SK-N-SH (cell line): ENCODE data around the gene ACAT2. TPM values are rescaled to one million over a fixed set of nuclear protein-coding genes. Genes with fewer than 3 reads are reported as not detected.

Experiments used
- CTCF ChIA-PET: fragments of 300-600, 350-600 bp; formaldehyde crosslinking; extraction: SDS; loops from one replicate; lab custom pipeline; 2021; lab: Yijun Ruan, JAX
- POLR2A ChIA-PET: fragments of 350-600 bp; sonication (Branson Sonifier 250); formaldehyde crosslinking; extraction: SDS; loops from one replicate; lab custom pipeline; 2020; ENCODE audit warnings: antibody characterized with exemption, inconsistent platforms; lab: Yijun Ruan, JAX
- DNase-seq: peaks from one replicate; pipeline ENCODE4 v3.0.0; 2012
- H2AFZ ChIP-seq: fragments of 200-600 bp; sonication (generic); 2 replicates; pipeline ENCODE4 v1.8.1; 2016; ENCODE audit warnings: antibody characterized with exemption, mild to moderate bottlenecking, low read depth
- H3F3A ChIP-seq: fragments of 200-600 bp; sonication (generic); replicated peaks from 2 replicates; pipeline ENCODE3; 2016; ENCODE audit warnings: antibody characterized with exemption, mild to moderate bottlenecking; ENCODE audit not compliant: insufficient read depth
- H3K27ac ChIP-seq, 2 experiments: fragments of 200-500 bp in 1 of 2; fragments of 200-600 bp in 1 of 2; sonication (Bioruptor generic) in 1 of 2; sonication (generic), shearing (Covaris generic) in 1 of 2; 2 replicates each; pipeline versions ENCODE4 v1.5.1 to v1.6.1; 2014 to 2016; ENCODE audit warnings: low read depth in 2 of 2, inconsistent platforms in 1 of 2, low read length in 1 of 2, mild to moderate bottlenecking in 1 of 2, mixed read lengths in 1 of 2
- H3K27me3 ChIP-seq: fragments of 200-600 bp; sonication (generic), shearing (Covaris generic); 2 replicates; pipeline ENCODE4 v1.6.1; 2016; ENCODE audit warnings: mixed run types; ENCODE audit not compliant: insufficient read depth
- H3K36me3 ChIP-seq, 2 experiments: fragments of 200-500 bp in 1 of 2; fragments of 200-600 bp in 1 of 2; sonication (Bioruptor generic) in 1 of 2; sonication (generic) in 1 of 2; replicated peaks in 1 of 2; 2 replicates each; pipeline versions ENCODE3 to v1.5.1; 2014 to 2016; ENCODE audit warnings: low read length in 1 of 2, mild to moderate bottlenecking in 1 of 2; ENCODE audit not compliant: insufficient read depth in 2 of 2, control insufficient read depth in 1 of 2
- H3K4me1 ChIP-seq, 2 experiments: fragments of 200-500 bp in 1 of 2; fragments of 200-600 bp in 1 of 2; sonication (Bioruptor generic) in 1 of 2; sonication (generic), shearing (Covaris generic) in 1 of 2; 2 replicates each; pipeline versions ENCODE4 v1.5.1 to v1.6.1; 2014 to 2016; ENCODE audit warnings: low read depth in 1 of 2, low read length in 1 of 2, mixed run types in 1 of 2; ENCODE audit not compliant: insufficient read depth in 2 of 2, control insufficient read depth in 1 of 2
- H3K4me2 ChIP-seq: fragments of 200-600 bp; sonication (generic), shearing (Covaris generic); 2 replicates; pipeline ENCODE4 v1.6.1; 2017; ENCODE audit warnings: mixed run types
- H3K4me3 ChIP-seq, 2 experiments: fragments of 200-500 bp in 1 of 2; fragments of 200-600 bp in 1 of 2; sonication (Bioruptor generic) in 1 of 2; sonication (generic), shearing (Covaris generic) in 1 of 2; 2 replicates each; pipeline versions ENCODE4 v1.5.1 to v1.8.1; 2014 to 2016; ENCODE audit warnings: low read depth in 2 of 2, inconsistent platforms in 1 of 2, low read length in 1 of 2, mild to moderate bottlenecking in 1 of 2, mixed read lengths in 1 of 2, moderate library complexity in 1 of 2
- H3K79me2 ChIP-seq: fragments of 200-600 bp; sonication (generic); 2 replicates; pipeline ENCODE4 v1.8.1; 2017; ENCODE audit warnings: mild to moderate bottlenecking; ENCODE audit not compliant: insufficient read depth
- H3K9ac ChIP-seq: fragments of 200-600 bp; sonication (generic); 2 replicates; pipeline ENCODE4 v1.6.1; 2017; ENCODE audit warnings: mixed run types
- H3K9me2 ChIP-seq: fragments of 200-600 bp; sonication (generic); 2 replicates; pipeline ENCODE4 v1.6.1; 2017; ENCODE audit warnings: mixed run types
- H3K9me3 ChIP-seq: fragments of 200-600 bp; sonication (generic); 2 replicates; pipeline ENCODE4 v1.6.1; 2017; ENCODE audit warnings: mixed run types, mild to moderate bottlenecking, moderate library complexity
- H4K20me1 ChIP-seq: fragments of 200-600 bp; sonication (generic); 2 replicates; pipeline ENCODE4 v1.6.1; 2017; ENCODE audit warnings: mild to moderate bottlenecking, mixed run types; ENCODE audit not compliant: insufficient read depth
- EZH2phosphoT487 ChIP-seq: fragments of 200-600 bp; sonication (generic); IDR thresholded peaks from 2 replicates; pipeline ENCODE4 v1.6.1; 2017; ENCODE audit warnings: low read depth, mixed run types, mild to moderate bottlenecking, antibody characterized with exemption, moderate library complexity, borderline replicate concordance
- FOSL2 ChIP-seq: IDR thresholded peaks from 2 replicates; pipeline ENCODE4 v1.4.0; 2012; ENCODE audit warnings: low read depth, mild to moderate bottlenecking, moderate library complexity, borderline replicate concordance
- FOXJ3 ChIP-seq: sonication (generic); formaldehyde crosslinking; IDR thresholded peaks from 2 replicates; pipeline ENCODE4 v1.5.1; 2020; ENCODE audit warnings: mild to moderate bottlenecking, missing genetic modification reagents
- FOXM1 ChIP-seq: IDR thresholded peaks from 2 replicates; pipeline ENCODE4 v1.4.0; 2012; ENCODE audit warnings: low read depth, mild to moderate bottlenecking
- GABPA ChIP-seq: IDR thresholded peaks from 2 replicates; pipeline ENCODE4 v1.4.0; 2012; ENCODE audit warnings: low read depth, mild to moderate bottlenecking
- RCOR1 ChIP-seq: fragments of 150-350 bp; IDR thresholded peaks from 2 replicates; pipeline ENCODE4 v1.6.1; 2017; ENCODE audit warnings: antibody characterized with exemption, low read length
- RFX5 ChIP-seq: IDR thresholded peaks from 2 replicates; pipeline ENCODE4 v1.6.1; 2012; ENCODE audit warnings: mild to moderate bottlenecking, improper control_type of control experiment, low read length
- TAF1 ChIP-seq: IDR thresholded peaks from 2 replicates; pipeline ENCODE4 v1.6.1; 2012; ENCODE audit warnings: low read depth, mild to moderate bottlenecking, low read length, moderate library complexity, borderline replicate concordance
- TCF12 ChIP-seq: IDR thresholded peaks from 2 replicates; pipeline ENCODE4 v1.4.0; 2012
- TEAD4 ChIP-seq: IDR thresholded peaks from 2 replicates; pipeline ENCODE4 v1.4.0; 2012; ENCODE audit warnings: mild to moderate bottlenecking, borderline replicate concordance; ENCODE audit not compliant: insufficient read depth
- YY1 ChIP-seq: IDR thresholded peaks from 2 replicates; pipeline ENCODE4 v1.4.0; 2012; ENCODE audit warnings: low read depth, mild to moderate bottlenecking
- WGBS: methylation state at CpG from one replicate; pipeline ENCODE4 v1.1.6; 2017; ENCODE audit warnings: low lambda C conversion rate; 5-methylcytosine and 5-hydroxymethylcytosine counted together
- polyA plus RNA-seq, 3 experiments: library from polyadenylated mRNA; depleted of rRNA; stranded (reverse); fragments of >200 nt; gene quantifications; 2 replicates each; pipeline ENCODE4 v1.2.3, GENCODE V29; 2012
- TF ChIP-seq, protein P1 (sequence below): fragments of 150-350 bp; IDR thresholded peaks from 2 replicates; pipeline ENCODE4 v1.6.1; 2016; ENCODE audit warnings: mild to moderate bottlenecking, low read depth, low read length
- TF ChIP-seq, protein P2 (sequence below): IDR thresholded peaks from 2 replicates; pipeline ENCODE4 v1.6.1; 2012; ENCODE audit warnings: mild to moderate bottlenecking, low read depth, low read length, moderate library complexity
- TF ChIP-seq, protein P3 (sequence below): IDR thresholded peaks from 2 replicates; pipeline ENCODE4; 2012
- TF ChIP-seq, protein P4 (sequence below): fragments of 200-600 bp; sonication (generic); IDR thresholded peaks from 2 replicates; pipeline ENCODE4 v1.6.1; 2017; ENCODE audit warnings: antibody characterized with exemption, mild to moderate bottlenecking, moderate library complexity

Gene ACAT2
- polyA plus RNA-seq, 1 of the 3 experiments (the other 2 are of a cell fraction), result 13.1 TPM

DNA sequence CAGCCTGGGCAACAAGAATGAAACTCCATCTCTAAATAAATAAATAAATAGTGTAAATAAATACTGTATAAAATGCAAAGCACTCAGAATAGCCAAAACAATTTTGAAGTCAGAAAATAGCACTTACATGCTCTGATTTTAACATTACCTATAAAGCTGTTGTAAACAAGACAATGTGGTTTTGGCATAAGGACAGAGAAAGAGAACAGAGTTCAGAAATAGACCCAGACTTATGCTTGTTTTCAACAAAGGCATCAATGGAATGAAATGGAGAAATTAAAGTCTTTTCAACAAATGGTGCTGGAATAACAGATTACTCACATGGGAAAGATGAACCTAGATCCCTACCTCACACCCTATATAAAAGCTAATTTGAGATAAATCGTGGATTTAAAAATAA, 10.4 kb downstream of the ACAT2 start:
- H3K9me3 ChIP-seq, result no peaks in the 10 kb centered on the region
- H3K4me3 ChIP-seq, result no peak overlapping the region
- H3K27me3 ChIP-seq, result no peaks in the 10 kb centered on the region
- peaks cover under 1% of the 10 kb centered on the region for H3F3A ChIP-seq
- peaks cover 49 to 50% of the 10 kb centered on the region in 2 experiments for H3K36me3 ChIP-seq
- no peak overlapping the region for H3K9ac ChIP-seq
- no peak for DNase-seq
- H3K9me2 ChIP-seq, result no peaks in the 10 kb centered on the region
- H4K20me1 ChIP-seq, result no peaks in the 10 kb centered on the region
- no peaks in the 10 kb centered on the region for H3K79me2 ChIP-seq
- no peaks in the 10 kb centered on the region for H3K4me1 ChIP-seq
- H3K27ac ChIP-seq, result no peak overlapping the region
- POLR2A ChIA-PET, result interaction anchor here (0.6 kb wide), 1 partner anchor 10 kb away, joined by 3 read pairs; no protein-coding TSS in a partner anchor
- H2AFZ ChIP-seq, result no peak overlapping the region
- CTCF ChIA-PET, result no interaction called here
- no peak overlapping the region for H3K4me2 ChIP-seq
- WGBS, result 0% methylated on average over 1 of the region's 1 CpG
- TF ChIP-seq TCF12 (no peak), YY1 (no peak), EZH2phosphoT487 (no peak), GABPA (no peak), FOXM1 (no peak), TEAD4 (no peak), RCOR1 (no peak), FOXJ3 (CRISPR knock-in tag) (no peak), FOSL2 (no peak), TAF1 (no peak), RFX5 (no peak)
- TF ChIP-seq, protein P1, sequence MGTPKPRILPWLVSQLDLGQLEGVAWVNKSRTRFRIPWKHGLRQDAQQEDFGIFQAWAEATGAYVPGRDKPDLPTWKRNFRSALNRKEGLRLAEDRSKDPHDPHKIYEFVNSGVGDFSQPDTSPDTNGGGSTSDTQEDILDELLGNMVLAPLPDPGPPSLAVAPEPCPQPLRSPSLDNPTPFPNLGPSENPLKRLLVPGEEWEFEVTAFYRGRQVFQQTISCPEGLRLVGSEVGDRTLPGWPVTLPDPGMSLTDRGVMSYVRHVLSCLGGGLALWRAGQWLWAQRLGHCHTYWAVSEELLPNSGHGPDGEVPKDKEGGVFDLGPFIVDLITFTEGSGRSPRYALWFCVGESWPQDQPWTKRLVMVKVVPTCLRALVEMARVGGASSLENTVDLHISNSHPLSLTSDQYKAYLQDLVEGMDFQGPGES, result no peak
- TF ChIP-seq, protein P2, sequence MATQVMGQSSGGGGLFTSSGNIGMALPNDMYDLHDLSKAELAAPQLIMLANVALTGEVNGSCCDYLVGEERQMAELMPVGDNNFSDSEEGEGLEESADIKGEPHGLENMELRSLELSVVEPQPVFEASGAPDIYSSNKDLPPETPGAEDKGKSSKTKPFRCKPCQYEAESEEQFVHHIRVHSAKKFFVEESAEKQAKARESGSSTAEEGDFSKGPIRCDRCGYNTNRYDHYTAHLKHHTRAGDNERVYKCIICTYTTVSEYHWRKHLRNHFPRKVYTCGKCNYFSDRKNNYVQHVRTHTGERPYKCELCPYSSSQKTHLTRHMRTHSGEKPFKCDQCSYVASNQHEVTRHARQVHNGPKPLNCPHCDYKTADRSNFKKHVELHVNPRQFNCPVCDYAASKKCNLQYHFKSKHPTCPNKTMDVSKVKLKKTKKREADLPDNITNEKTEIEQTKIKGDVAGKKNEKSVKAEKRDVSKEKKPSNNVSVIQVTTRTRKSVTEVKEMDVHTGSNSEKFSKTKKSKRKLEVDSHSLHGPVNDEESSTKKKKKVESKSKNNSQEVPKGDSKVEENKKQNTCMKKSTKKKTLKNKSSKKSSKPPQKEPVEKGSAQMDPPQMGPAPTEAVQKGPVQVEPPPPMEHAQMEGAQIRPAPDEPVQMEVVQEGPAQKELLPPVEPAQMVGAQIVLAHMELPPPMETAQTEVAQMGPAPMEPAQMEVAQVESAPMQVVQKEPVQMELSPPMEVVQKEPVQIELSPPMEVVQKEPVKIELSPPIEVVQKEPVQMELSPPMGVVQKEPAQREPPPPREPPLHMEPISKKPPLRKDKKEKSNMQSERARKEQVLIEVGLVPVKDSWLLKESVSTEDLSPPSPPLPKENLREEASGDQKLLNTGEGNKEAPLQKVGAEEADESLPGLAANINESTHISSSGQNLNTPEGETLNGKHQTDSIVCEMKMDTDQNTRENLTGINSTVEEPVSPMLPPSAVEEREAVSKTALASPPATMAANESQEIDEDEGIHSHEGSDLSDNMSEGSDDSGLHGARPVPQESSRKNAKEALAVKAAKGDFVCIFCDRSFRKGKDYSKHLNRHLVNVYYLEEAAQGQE, result no peak
- TF ChIP-seq, protein P3, sequence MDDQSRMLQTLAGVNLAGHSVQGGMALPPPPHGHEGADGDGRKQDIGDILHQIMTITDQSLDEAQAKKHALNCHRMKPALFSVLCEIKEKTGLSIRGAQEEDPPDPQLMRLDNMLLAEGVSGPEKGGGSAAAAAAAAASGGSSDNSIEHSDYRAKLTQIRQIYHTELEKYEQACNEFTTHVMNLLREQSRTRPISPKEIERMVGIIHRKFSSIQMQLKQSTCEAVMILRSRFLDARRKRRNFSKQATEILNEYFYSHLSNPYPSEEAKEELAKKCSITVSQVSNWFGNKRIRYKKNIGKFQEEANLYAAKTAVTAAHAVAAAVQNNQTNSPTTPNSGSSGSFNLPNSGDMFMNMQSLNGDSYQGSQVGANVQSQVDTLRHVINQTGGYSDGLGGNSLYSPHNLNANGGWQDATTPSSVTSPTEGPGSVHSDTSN, result no peak
- TF ChIP-seq, protein P4, sequence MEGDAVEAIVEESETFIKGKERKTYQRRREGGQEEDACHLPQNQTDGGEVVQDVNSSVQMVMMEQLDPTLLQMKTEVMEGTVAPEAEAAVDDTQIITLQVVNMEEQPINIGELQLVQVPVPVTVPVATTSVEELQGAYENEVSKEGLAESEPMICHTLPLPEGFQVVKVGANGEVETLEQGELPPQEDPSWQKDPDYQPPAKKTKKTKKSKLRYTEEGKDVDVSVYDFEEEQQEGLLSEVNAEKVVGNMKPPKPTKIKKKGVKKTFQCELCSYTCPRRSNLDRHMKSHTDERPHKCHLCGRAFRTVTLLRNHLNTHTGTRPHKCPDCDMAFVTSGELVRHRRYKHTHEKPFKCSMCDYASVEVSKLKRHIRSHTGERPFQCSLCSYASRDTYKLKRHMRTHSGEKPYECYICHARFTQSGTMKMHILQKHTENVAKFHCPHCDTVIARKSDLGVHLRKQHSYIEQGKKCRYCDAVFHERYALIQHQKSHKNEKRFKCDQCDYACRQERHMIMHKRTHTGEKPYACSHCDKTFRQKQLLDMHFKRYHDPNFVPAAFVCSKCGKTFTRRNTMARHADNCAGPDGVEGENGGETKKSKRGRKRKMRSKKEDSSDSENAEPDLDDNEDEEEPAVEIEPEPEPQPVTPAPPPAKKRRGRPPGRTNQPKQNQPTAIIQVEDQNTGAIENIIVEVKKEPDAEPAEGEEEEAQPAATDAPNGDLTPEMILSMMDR, result no peak
